Activated CD4-positive, alpha-beta T cell treated with anti-CD3 and anti-CD28 coated beads for 1 hour (primary cell): ENCODE results near the gene ATF6B.

Source experiments
- DNase-seq: peaks from one replicate; pipeline ENCODE4 v3.0.0-alpha.2; 2020

The ATF6B gene

GRCh38 chr6:32129297-32130088, 1.4 kb upstream of the ATF6B start:
- no peak for DNase-seq

GRCh38 chr6:32128751-32129296, 778 bp upstream of the ATF6B start:
- no peak for DNase-seq

GRCh38 chr6:32127409-32127716, 683 bp downstream of the ATF6B start:
- DNase-seq = no peak

GRCh38 chr6:32126880-32127279, 1.2 kb downstream of the ATF6B start:
- no peak for DNase-seq

GRCh38 chr6:32123681-32124080, 4.4 kb downstream of the ATF6B start:
- no peak for DNase-seq

GRCh38 chr6:32120573-32121059, 7.4 kb downstream of the ATF6B start:
- no peak for DNase-seq

- DNase-seq = peak; percentile 56
These were observed 9.0 kb downstream of the ATF6B start for GRCh38 chr6:32118782-32119628.

- no peak for DNase-seq
These were observed 10.6 kb downstream of the ATF6B start for GRCh38 chr6:32117461-32117860.

GRCh38 chr6:32116674-32117073, 11.4 kb downstream of the ATF6B start:
- no peak for DNase-seq

GRCh38 chr6:32115623-32116022, 12.4 kb downstream of the ATF6B start:
- no peak for DNase-seq

GRCh38 chr6:32114796-32115195, 13.2 kb downstream of the ATF6B start:
- DNase-seq = no peak

- no peak for DNase-seq
These were observed 14.4 kb downstream of the ATF6B start for GRCh38 chr6:32113386-32114352.

GRCh38 chr6:32112431-32112980, 15.5 kb downstream of the ATF6B start:
- DNase-seq = no peak

- no peak for DNase-seq
These were observed 16.5 kb downstream of the ATF6B start for GRCh38 chr6:32111424-32112066.

GRCh38 chr6:32110632-32111031, 17.4 kb downstream of the ATF6B start:
- no peak for DNase-seq

GRCh38 chr6:32109765-32110160, 18.3 kb downstream of the ATF6B start:
- DNase-seq = no peak

GRCh38 chr6:32109114-32109764, 18.8 kb downstream of the ATF6B start, which contains the start of gene TNXB:
Gene TNXB (minus strand): TSS chr6:32109338. CDS start chr6:32098198, 11,140 bp downstream.
- no peak for DNase-seq

GRCh38 chr6:32108727-32109113, 19.3 kb downstream of the ATF6B start:
- DNase-seq = no peak

- no peak for DNase-seq
These were observed 19.9 kb downstream of the ATF6B start for GRCh38 chr6:32108094-32108627.

GRCh38 chr6:32107406-32107805, 20.6 kb downstream of the ATF6B start:
- DNase-seq = no peak

- no peak for DNase-seq
These were observed 22.6 kb downstream of the ATF6B start for GRCh38 chr6:32105433-32105832.
